G401 (cell line): ENCODE results near the gene MISP. TPM values are rescaled to one million over a fixed set of nuclear protein-coding genes. Genes with fewer than 3 reads are reported as not detected.

Experiments
- DNase-seq: peaks from one replicate; pipeline ENCODE4 v3.0.0-alpha.2; 2015; ENCODE audit warnings: low spot score
- in situ Hi-C: cut with HindIII; loops from 2 replicates; pipeline ENCODE4 v1.10.0; 2016; ENCODE audit warnings: low sequenced_read_pairs, mixed read lengths
- total RNA-seq: library from RNA; depleted of rRNA; stranded (reverse); fragments of >200 nt; shearing (Covaris generic); gene quantifications from 2 replicates; pipeline ENCODE4 v1.2.3, GENCODE V29; 2014

The MISP gene
- total RNA-seq, 1 experiment from 2014 or later = 1.2 TPM

- in situ Hi-C loops = no loop called here
- DNase-seq = no peak
Measured at GRCh38 chr19:764301-764700, 13.4 kb downstream of the MISP start.

GRCh38 chr19:765179-765738 is 14.3 kb downstream of the MISP start:
- no peak for DNase-seq
- in situ Hi-C loops = no loop called here

- DNase-seq = no peak
- in situ Hi-C loops = no loop called here
Measured at GRCh38 chr19:768424-768823, 17.5 kb downstream of the MISP start.

- in situ Hi-C loops = no loop called here
Measured at GRCh38 chr19:769616-770015, 18.7 kb downstream of the MISP start.

GRCh38 chr19:771332-771785 is 20.4 kb downstream of the MISP start:
- in situ Hi-C loops = no loop called here
- peak; percentile 31 for DNase-seq

More at GRCh38 chr19:769616-770015, 18.7 kb downstream of the MISP start:
- DNase-seq = no peak

- in situ Hi-C loops = no loop called here
Measured at GRCh38 chr19:772063-772462, 21.2 kb downstream of the MISP start.

GRCh38 chr19:772730-773436 is 22.0 kb downstream of the MISP start:
- in situ Hi-C loops = no loop called here

More at GRCh38 chr19:772063-772462, 21.2 kb downstream of the MISP start:
- DNase-seq = no peak

GRCh38 chr19:776549-776948 is 25.6 kb downstream of the MISP start:
- no peak for DNase-seq
- in situ Hi-C loops = no loop called here

More at GRCh38 chr19:772730-773436, 22.0 kb downstream of the MISP start:
- DNase-seq = peak; percentile 29

- in situ Hi-C loops = no loop called here
- DNase-seq = no peak
Measured at GRCh38 chr19:778910-779653, 28.2 kb downstream of the MISP start.

- in situ Hi-C loops = no loop called here
- DNase-seq = no peak
Measured at GRCh38 chr19:780935-781334, 30.0 kb downstream of the MISP start.

GRCh38 chr19:781800-782184 is 30.9 kb downstream of the MISP start:
- in situ Hi-C loops = no loop called here
- DNase-seq = no peak

GRCh38 chr19:782185-782877 is 31.4 kb downstream of the MISP start:
- DNase-seq = no peak
- in situ Hi-C loops = no loop called here

GRCh38 chr19:782878-783668 is 32.2 kb downstream of the MISP start:
- in situ Hi-C loops = no loop called here
- DNase-seq = no peak

GRCh38 chr19:784541-784940 is 33.6 kb downstream of the MISP start:
- in situ Hi-C loops = no loop called here
- no peak for DNase-seq

- no peak for DNase-seq
- in situ Hi-C loops = no loop called here
Measured at GRCh38 chr19:787536-787935, 36.6 kb downstream of the MISP start.

GRCh38 chr19:788686-788982 is 37.7 kb downstream of the MISP start:
- in situ Hi-C loops = no loop called here
- no peak for DNase-seq

- no peak for DNase-seq
- in situ Hi-C loops = no loop called here
Measured at GRCh38 chr19:788983-789700, 38.2 kb downstream of the MISP start.

GRCh38 chr19:789701-790060 is 38.8 kb downstream of the MISP start:
- in situ Hi-C loops = no loop called here
- no peak for DNase-seq
